GM18511 (cell line): ENCODE results near the gene MB21D2.

Source experiments
- ATAC-seq: cut with Tn5 transposase; IDR thresholded peaks from one replicate; pipeline ENCODE4 v1.9.1; 2021; ENCODE audit warnings: mild to moderate bottlenecking, moderate library complexity; ENCODE audit not compliant: unreplicated experiment

The MB21D2 gene

DNA sequence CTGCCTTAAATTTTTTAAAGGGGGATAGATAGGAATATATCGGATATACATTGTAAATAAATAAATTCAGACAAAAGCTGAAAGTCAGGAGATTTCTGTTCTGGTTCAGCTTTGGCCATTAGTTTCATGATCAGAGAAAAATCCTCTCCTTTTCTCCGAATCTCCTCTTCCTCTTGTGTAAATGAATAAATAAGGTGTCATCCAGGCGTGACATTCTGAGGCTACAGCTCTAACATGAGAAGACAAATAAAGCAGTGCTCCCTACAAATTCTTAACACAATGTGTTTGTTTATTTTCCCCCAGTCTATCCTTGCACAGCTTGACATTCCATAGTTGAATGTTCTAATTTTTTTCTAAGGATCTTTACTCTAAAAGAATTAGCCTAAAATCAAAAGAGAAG lies 9.4 kb upstream of the MB21D2 start:
- ATAC-seq: no peak

DNA sequence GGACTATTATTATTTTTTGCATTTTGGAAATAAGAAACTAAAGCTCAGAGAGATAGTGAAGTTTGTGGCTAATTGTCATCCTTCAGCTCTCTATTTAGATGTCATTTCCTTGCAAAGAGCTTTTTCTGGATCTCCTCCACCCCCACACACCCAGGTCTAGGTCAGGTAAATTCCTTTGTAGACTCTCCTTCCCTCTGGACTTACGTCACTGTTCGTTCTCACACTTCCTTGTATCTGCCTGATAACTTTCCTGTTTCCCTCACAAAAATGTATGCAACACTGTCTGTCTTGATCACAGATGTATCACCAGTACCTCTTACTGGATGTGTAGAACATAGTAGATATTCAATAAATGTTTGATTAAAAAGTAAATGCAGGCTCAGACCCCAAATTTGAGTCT lies 6.1 kb upstream of the MB21D2 start:
- no peak for ATAC-seq

DNA sequence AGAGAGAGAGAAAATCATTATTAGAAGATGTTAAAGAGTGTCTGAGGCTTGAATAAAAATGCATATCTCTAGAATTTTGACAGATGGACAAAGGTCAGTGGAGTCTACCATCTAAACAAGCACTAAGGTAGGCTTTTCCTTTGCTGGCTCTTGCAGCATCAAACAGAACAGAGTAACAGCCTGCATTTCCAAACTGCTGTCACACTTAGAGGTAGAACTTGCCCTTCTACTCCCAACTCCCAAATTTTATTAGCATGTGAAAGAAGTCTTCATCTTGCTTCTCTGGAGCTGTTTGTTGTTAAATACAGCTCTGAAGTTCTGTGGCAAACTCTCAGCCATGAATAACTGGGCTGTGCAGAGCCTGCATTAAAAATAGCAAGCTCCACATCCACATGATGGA lies 4.1 kb upstream of the MB21D2 start:
- ATAC-seq: no peak

DNA sequence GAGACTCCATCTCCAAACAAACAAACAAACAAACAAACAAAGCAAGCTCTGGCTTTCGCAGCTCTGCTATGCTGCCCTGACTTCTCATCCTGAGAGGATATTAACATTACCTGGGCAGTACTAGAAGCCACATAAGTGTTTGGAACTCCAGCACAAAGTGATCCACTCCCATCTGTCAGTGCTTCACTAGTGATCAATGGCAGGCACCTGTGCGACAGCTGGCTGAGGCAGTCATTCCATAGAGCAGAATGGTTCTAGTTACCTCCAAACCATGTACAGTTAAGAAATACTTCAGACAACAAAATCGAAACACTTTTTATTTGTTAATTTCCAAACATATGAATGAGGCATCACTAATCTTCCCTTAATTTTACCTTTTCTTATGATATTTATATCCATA lies 2.8 kb upstream of the MB21D2 start:
- ATAC-seq: no peak

DNA sequence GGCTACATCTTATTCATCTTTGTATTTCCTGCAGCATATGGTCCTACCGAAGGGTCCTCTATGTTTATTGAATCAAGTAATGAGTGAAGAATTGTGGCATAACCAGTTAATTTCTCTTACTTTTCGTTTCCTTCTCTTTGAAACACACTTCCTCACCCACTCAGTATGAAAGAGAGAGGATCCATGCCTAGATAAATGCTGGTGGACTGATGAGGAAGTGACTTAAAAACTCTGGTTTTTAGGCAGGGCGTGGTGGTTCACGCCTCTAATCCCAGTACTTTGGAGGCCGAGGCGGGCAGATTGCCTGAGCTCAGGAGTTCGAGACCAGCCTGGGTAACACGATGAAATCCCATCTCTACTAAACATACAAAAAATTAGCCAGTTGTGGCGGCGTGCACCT lies 2.2 kb upstream of the MB21D2 start:
- ATAC-seq: no peak

DNA sequence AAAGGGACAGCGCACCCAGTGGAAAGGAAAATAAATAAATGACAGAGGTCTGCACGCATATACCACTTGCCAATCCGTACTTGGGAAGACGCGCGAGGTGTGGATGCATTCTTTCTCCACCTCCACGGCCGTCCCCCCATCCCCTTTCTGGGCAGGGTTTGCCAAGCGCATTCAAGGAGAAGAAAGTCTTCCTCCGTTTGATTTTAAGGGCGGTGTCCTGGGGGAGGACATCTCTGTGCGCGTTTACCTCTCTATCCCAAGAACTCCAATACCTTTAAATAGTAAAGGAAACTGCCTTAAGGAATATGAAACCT lies 576 bp upstream of the MB21D2 start:
- ATAC-seq: no peak

DNA sequence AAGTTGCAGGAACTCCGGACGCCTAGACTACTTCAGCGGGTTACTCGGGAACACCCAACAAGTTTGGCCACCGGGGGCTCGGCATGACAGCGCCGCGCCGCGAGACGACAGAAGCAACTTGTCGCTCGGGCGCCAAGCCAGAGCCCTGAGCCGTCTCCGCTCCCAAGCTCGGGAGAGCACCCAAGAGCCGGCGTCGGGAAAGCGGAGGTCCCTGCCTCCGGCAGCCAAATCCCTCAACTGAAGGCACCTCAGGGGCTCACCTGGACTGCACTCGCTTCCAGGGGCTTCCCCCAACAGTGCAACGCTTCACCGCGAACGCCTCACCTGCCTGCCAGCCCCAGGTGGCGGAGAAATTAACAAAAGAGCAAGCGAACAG lies 640 bp downstream of the MB21D2 start:
- peak; percentile 31 for ATAC-seq

DNA sequence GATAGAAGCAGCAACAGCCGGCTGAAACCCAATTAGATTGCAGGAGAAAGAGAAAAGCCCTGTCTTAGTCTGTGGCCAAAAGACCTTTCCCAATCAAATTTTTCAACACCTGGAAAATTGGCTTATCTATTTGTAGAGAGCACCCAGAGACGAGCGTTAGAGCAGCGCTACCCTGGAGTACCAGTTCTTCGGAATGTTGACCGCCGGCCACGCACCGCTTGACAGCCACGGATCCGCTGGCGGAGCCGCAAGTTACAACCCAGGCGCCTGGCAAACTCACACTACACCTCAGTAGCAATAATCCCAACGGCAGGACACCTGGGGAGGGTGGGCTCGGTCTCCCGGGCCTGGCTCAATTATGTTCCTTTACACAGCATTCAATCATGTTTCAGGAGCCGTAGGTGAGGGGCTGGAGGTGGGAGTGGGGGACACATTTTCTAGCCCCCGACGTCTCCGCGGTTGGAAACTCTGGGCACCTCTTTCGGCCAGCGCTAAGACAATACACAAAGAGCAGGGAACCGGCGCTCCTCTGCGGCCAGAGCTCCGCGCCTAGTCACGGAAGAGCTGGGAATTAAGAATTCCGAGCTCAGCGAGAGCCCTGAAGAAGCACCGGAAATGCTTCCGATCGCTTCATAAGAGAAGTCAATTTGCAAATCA lies 1.2 kb downstream of the MB21D2 start:
- peak; percentile 5 for ATAC-seq

DNA sequence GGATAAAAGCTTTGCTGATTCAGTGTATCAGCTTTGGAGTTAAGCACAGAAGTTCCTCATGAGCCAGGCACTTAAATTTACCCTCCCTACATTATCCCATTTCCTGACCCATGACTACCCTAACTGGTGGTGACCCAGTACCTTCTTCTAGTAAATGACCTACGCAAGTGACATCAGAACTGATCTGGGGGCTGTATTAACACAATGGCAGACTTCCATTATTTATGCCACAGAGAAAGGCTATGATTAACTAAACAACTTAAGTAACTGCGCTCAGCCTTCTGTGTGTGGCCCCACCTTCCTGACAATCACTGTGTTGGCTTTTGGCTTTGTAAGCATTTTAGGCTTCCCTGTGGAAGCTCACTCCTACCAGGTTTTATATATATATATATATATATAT lies 1.9 kb downstream of the MB21D2 start:
- ATAC-seq: no peak

DNA sequence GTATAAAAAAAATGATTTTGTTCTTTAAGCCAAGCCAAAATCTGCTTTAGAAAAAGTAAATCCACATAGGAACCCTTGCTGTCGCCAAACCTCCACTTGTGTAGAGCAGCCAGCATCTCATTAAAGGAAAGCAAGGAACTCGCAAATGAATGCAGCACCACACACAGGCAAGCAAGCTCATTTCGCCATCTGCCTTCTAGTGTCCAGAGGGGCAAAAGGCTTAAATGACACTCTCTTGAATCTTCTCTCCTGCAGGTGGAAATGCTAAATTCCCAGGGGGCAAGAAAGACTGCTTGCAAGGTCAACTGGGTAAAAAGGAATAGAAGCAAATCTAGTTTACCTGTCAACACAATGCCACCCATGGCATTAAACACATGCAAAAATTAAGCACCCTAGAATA lies 2.4 kb downstream of the MB21D2 start:
- ATAC-seq: no peak

DNA sequence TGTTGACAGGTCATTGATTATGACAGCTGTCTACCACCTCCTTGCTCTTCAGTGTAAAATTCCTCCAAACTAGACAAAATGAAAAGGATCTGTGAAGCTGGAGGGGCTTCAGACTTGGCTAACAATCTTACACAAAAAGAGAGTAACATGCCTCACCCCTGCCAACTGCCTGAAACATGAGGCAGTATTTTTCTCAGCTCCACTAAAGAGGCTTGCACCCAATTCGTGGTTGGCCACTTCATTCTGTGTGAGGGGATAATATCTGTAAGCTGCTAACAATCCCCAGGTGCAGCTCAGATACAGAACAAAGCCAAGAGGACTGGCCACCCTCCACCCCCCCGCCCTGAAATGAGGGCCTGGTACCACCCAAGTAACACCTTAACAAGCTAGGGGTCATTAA lies 2.8 kb downstream of the MB21D2 start:
- ATAC-seq: no peak

DNA sequence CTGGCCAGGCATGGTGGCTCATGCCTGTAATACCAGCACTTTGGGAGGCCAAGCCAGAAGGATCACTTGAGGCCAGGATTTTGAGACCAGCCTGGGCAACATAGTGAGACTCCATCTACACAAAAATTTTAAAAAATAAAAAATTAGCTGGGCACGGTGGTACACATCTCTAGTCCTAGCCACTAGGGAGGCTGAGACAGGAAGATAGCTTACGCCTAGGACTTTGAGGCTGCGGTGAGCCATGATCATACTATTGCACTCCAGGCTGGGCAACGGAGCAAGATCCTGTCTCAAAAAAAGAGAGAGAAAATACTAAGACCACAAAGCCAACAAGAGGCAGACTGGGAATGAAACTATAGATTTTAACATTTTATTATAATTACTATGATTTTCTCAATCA lies 4.1 kb downstream of the MB21D2 start:
- ATAC-seq: no peak

DNA sequence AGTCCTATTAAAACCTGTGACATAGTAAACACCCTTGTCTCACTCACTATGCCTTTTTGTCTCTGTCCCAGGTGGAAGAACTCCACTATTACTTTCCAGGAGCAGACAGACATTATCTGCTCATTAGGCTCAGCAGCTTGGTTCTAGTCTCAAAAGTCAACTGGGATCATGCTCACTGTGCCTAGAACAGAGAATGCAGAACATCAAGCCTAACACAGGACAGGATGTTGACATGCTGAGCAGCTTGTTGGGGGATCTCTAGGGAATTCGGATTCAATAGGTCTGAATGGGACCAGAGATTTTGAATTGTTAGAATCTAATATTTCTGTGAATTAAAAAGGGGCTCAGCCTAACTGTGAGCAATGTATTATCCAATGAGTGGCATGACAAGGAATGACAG lies 6.4 kb downstream of the MB21D2 start:
- ATAC-seq: no peak

DNA sequence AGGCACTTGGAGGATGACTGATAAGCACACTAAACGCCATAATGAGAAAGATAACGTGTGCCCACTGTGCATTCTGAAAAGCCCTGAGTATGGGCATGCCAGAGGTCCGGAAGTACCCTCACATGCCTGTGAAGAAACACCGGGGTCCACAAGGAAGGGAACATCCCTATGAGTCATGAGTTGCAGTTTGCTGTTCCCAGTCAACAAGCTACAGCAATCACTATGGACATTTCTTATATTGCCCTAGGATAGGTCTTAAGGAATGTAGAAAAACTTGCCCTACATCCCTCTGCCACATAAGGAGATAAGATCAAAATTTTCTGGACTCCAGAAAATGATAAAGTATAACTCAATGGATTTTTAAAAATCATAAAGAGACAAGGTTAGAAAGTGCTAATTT lies 9.9 kb downstream of the MB21D2 start:
- no peak for ATAC-seq

DNA sequence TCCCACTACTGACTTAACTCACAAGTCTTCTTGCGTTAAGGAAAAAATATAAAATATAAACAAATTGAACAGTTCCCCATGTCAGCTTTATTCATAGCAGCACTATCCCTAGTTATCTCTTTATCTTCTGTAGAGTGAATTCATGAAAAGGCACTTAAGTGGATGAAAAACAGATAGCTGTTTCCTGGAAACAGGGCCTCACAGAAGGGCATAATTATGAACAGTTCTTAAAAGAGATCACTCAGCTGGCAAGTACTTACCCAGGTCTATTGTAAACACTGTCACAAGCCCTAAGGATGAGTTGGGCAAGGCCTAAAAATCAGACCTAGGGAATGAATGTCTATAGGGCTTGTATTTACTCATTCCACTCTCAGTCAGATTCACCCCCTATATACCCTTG lies 10.7 kb downstream of the MB21D2 start:
- no peak for ATAC-seq

DNA sequence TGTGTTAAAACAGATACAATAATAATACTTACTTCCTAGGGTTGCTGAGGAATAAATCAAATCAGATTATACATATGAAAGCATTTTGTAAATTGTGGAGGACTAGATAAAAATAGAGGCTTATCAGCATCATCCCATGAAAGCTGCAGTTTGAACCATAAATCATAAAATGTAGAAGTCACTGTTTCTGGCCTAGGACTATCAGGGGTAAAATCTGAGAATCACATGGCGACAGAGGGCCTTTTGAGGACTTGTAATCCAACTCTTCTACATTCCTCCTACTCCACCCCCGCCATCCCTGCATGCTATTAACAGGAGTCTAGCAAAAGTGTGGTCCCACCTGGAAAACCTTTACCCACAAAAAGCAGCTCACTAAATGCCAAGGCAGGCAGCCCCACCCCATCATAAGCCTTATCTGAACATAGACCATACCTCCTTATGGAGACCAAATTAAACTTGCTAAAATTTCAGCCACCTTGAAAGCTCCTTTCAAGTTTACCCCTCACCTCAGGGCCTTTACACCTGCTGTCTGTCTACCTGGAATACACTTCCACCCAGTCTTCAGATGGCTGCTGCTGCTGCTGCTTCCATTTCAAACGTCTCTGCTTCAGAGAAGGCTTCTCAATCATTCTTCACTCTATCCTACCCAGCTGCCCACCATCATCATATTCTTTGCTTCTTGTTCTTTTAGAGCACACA lies 11.5 kb downstream of the MB21D2 start:
- no peak for ATAC-seq

DNA sequence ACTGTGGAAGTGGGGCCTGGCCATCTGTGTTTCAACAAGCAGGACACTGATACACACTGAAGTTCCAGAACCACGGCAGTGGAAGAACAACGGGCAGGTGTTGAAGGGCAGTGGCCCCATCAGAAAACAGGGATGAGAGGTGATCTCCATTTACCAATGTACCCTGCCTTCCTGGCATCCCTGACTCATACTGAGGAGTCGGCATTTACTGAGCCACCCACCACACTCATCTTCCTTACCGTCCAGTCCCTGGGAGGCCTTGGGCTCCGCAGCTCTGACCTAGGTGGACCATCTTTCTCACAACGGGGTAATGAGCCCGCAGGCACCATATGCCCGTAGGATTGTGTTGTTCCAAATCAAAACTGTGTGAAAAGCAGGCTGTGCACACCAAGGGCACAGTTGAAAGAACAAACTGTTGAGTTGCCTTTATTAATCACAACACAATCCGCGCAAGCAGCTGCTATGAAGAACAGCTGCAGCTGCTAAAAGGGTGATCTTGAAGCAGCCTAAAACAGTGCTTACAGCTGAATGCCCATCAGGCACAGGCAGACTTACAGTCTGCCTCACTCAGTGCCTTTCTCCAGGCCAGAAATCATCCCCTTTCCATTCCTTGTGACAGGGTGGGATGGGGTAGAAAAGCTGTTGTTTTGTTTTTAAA lies 12.9 kb downstream of the MB21D2 start:
- ATAC-seq: no peak

DNA sequence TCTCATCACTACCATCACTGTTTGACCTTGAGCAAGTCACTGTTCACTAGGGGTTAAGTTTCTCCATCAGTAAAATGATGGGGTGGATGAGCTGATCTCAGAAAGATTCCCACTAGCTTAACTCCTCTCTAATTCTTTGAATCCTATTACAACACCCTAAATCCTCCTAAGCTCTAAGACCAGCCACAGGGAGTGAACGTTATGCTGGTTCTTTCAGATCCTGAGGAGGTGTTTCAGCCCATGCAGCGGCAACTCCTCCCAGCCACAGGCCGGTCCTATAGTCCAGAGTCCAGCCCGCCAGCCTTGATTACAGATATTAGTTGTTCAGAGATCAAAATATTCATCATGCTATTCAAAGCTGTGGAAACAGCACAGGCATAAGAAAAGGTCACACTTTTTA lies 15.1 kb downstream of the MB21D2 start:
- ATAC-seq: no peak

DNA sequence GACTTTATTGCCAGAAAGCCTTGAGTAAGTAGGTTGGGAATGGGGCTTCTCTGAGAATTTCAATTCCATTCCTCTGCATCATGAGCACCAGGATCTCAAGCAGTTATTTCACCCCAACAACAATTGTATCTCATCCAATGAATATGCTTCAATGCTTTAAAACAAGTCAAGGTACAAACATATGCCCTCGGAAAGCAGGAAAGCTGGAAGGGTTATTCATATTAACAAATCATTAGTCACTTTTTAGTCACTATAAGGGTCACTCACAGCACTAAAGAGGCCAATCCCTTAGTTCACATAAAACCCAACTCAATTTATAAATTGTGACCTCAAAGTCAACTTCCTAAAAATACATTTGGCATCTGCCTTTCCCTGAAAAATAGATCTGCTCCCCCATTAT lies 16.2 kb downstream of the MB21D2 start:
- no peak for ATAC-seq

DNA sequence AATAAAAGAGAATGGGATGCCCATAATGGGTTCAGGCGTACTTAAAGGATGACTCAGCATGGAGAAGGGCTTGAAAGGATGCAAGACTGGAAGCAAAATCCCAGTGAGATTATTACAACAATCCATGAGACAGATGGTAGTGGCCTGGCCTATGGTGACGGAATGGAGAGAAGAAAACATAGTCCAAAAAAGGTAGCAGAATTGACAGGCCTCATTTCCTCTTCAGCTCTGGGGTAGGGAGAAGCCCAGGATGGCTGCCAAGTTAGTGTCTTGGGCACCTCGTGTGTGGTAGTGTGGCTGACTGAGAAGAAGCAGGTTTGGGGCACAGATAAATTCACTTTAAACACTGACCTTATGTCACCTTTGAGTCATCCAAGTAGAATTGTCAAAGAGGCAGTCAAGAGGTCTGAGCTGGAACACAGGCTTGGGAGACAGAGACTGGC lies 18.1 kb downstream of the MB21D2 start:
- ATAC-seq: no peak

DNA sequence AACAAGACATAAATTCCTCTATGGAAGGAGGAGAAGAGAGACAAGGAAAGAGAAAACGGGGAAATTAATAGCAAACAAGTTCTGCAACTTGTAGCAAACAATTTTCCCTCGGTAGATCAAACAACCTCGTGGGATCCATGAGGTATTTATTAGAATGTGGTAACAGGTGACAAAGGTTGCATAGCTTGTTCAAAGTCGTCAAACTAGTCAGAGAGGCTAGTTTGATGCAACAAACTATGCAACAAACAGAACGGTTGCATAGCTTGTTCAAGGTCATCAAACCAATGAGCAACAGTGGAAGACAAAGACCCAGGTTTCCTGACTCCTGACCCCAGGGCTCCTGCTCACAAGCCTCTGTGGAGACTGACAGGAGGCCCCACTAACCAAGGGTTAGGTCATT lies 20.7 kb downstream of the MB21D2 start:
- ATAC-seq: no peak

DNA sequence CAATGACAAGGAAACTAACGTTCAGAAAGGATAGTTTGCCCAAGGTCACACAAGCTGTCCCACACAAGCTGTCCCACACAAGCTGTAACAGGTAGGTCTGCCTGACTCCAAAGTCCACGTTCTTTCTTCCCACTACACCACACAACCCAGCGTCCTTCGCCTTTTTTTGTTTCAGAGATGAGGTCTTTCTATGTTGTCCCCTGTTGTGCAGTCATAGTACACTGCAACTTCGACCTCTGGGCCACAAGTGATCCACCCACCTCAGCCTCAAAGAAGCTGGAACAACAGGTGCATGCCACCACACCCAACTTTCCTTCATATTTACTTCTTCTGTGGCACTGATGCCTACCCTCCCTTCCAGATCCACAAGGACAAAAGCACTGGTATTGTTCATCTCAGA lies 21.4 kb downstream of the MB21D2 start:
- no peak for ATAC-seq

DNA sequence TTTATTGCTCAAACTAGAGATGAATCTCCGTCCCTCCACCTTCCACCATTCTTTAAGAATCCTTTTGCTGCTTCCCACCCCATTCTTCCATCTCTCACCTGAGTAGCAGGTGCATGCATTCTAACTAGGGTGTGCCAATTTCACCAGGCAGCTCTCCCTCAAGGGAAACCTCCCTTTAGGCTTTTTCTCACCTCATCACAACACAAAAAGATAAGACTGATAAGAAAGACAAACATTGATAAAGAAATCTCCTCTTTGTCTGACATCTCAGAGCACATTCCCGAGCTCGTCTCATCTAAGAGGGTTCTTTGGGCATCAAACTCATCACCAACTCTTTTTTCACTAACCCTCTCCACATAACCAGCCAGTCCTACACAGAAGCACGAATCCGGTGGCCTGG lies 23.0 kb downstream of the MB21D2 start:
- no peak for ATAC-seq
